Stimulated activated naive CD4-positive, alpha-beta T cell (primary cell): ENCODE data around the gene CCDC18.
"Not testable (repeated sequence)": the region's sequence is repeated elsewhere in the genome, so short reads cannot be mapped to it uniquely, and the experiment has no call there.

Experiments used
- DNase-seq, 6 experiments: peaks; one replicate each; lab custom pipeline; 2025; lab: John Stamatoyannopoulos, UW

CCDC18 gene

GRCh38 chr1:93237021-93237420 lies 56.5 kb downstream of the CCDC18 start:
- no peak for DNase-seq

GRCh38 chr1:93238425-93238824 lies 57.9 kb downstream of the CCDC18 start:
- no peak for DNase-seq

- no peak for DNase-seq
Observed at GRCh38 chr1:93239863-93240262, 59.3 kb downstream of the CCDC18 start.

- DNase-seq, result not testable (repeated sequence)
Observed at GRCh38 chr1:93243233-93243632, 62.7 kb downstream of the CCDC18 start.

- DNase-seq, result no peak
Observed at GRCh38 chr1:93244298-93245069, 64.0 kb downstream of the CCDC18 start.

GRCh38 chr1:93251966-93252365 lies 71.4 kb downstream of the CCDC18 start:
- DNase-seq, result no peak

- DNase-seq, result no peak
Observed at GRCh38 chr1:93252598-93252997, 72.1 kb downstream of the CCDC18 start.

- no peak for DNase-seq
Observed at GRCh38 chr1:93253516-93253915, 73.0 kb downstream of the CCDC18 start.

GRCh38 chr1:93255222-93256079 lies 74.9 kb downstream of the CCDC18 start:
- DNase-seq, result no peak

- DNase-seq, result no peak
Observed at GRCh38 chr1:93256433-93256832, 75.9 kb downstream of the CCDC18 start.

- DNase-seq, result no peak
Observed at GRCh38 chr1:93257889-93258288, 77.4 kb downstream of the CCDC18 start.

- DNase-seq, result not testable (repeated sequence)
Observed at GRCh38 chr1:93260726-93261125, 80.2 kb downstream of the CCDC18 start.

GRCh38 chr1:93262645-93263044 lies 82.1 kb downstream of the CCDC18 start:
- DNase-seq, result no peak

GRCh38 chr1:93268888-93269287 lies 88.4 kb downstream of the CCDC18 start:
- not testable (repeated sequence) for DNase-seq

- not testable (repeated sequence) for DNase-seq
Observed at GRCh38 chr1:93275262-93275633, 94.7 kb downstream of the CCDC18 start.

GRCh38 chr1:93275634-93276295 lies 95.2 kb downstream of the CCDC18 start:
- no peak for DNase-seq

- DNase-seq, result not testable (repeated sequence)
Observed at GRCh38 chr1:93277530-93277929, 97.0 kb downstream of the CCDC18 start.

GRCh38 chr1:93283496-93283895 lies 103.0 kb downstream of the CCDC18 start:
- DNase-seq, result no peak

- no peak for DNase-seq
Observed at GRCh38 chr1:93288558-93288957, 108.0 kb downstream of the CCDC18 start.

GRCh38 chr1:93296555-93297154 lies 116.1 kb downstream of the CCDC18 start:
- no peak for DNase-seq

GRCh38 chr1:93301131-93301530 lies 120.6 kb downstream of the CCDC18 start:
- no peak for DNase-seq

- no peak for DNase-seq
Observed at GRCh38 chr1:93302078-93302477, 121.6 kb downstream of the CCDC18 start.
